Left cardiac atrium (tissue), 4 donors: ENCODE measurements around the gene MARS1. TPM values are rescaled to one million over a fixed set of nuclear protein-coding genes. Genes with fewer than 3 reads are reported as not detected.

Experiments used
- ATAC-seq, 2 donors: fragments of 200-7000 bp; cut with Tn5 transposase; one replicate each; pipeline ENCODE4 v1.9.1; 2020; ENCODE audit warnings: mild to moderate bottlenecking in 2 of 2, moderate library complexity in 2 of 2
- DNase-seq: peaks from one replicate; pipeline ENCODE4 v3.0.0-alpha.2; 2020
- intact Hi-C, 2 donors: fragments of 100-400 bp; cut with DNase I; formaldehyde crosslinking; loops; one replicate each; pipeline versions ENCODE4 v1.14.1 to v1.15.1; 2022 to 2023
- total RNA-seq, 2 donors: library from RNA; stranded (reverse); fragmentation: NEBNext Ultra II Directional; extraction: Animal tissue kit (Norgen Biotek cat#: 25700); gene quantifications; one replicate each; pipeline ENCODE4 v1.2.1, GENCODE V29; 2021
- donor health status: DM: no; HTN: yes; CAD: no.
- donor health status: DM: no; HTN: yes; CAD: no; lungs with severe emphysema.
- donor health status: DM: yes; HTN: yes; CAD: no.
- donor health status: Dilated cardiomyopathy.

Gene MARS1
- total RNA-seq, 2 donors from 2014 or later = 74.6 to 115 TPM

DNA sequence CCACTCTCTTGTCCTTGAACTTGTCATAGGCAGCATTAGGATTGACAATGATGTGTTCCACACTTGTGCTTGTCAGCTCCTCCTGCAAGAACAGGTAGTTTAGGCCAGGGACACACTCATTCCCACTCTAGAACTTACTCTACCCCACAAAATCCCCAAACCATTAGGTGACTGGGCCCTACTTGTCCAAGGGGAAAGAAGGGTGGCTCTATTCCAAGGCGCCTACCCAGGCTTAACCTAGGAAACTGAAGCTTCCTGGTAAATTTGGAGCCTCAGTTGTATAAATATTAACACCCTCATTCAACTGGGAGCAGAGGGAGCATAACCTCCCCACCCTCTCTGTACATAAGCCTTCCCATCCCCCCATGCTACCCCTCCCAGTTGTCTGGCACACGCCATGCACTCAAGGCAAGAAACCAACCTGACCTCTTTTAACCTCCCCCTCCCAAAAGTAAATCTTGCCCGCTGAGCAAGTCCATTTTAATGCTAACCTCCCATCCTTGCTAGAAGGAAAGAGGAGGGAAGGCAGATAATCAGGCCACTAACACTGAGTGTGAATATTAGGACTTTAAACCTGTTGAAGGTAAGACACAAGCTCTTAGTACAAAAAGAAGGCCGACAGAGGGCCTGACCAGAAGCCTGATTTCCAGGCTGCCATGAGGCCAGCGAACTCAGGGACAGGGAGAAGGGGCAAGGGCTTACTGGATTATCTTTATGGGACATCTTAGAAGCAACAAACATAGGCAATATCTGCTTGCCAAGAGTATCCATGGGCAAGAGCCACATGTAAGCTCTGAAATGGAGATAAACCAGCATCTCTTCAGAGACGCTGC lies 48.1 kb downstream of the MARS1 start:
- DNase-seq = no peak
- no peak for ATAC-seq
- intact Hi-C loops = no loop called here

DNA sequence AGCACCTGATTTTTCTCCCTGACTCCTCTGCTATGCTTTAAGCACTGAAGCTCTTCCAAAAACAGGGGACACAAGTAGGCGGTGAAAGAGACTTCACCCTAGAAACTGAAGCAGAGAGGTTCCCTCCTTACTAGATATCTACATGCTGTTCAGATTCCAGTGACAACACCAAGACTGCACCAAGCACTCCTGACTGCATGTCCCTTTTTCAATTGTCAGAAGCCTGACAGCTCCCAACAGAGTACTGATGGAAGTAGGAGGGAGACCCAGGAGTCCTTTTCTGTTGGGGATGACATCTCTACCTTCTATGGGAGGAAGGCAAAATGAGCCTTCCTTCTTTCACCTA lies 48.7 kb downstream of the MARS1 start:
- no peak for DNase-seq
- ATAC-seq = no peak
- intact Hi-C loops = no loop called here

DNA sequence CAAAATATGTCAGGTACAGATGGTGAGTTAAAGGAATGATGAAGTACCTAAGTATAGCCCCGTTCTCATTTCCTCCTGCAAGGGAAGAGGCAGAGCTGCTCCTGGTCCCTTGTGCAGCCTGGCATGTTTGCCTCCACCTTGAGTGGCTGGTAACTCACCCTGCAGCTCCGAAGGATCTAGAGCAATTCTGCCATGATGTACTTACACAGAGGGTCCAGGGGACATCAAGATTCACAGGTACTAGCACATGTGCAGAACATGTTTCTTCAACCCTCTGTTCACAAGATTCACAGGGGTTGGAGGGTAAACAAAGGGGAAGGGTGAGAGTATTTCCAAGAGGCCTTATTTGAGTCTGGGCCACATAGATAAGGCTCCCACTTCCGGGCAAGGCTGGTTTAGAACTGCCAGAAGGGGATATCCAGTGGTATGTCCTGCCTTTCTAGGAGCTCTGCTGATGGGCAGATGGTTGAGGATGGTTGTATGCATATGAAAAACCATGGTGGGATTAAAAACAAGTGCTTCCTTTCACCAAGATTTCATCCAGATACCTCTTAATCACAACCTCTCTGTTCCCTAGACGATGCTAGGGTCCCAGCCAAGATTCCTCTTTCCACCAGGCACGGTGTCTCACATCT lies 51.4 kb downstream of the MARS1 start:
- DNase-seq (no peak), ATAC-seq (no peak)
- intact Hi-C loops = no loop called here

DNA sequence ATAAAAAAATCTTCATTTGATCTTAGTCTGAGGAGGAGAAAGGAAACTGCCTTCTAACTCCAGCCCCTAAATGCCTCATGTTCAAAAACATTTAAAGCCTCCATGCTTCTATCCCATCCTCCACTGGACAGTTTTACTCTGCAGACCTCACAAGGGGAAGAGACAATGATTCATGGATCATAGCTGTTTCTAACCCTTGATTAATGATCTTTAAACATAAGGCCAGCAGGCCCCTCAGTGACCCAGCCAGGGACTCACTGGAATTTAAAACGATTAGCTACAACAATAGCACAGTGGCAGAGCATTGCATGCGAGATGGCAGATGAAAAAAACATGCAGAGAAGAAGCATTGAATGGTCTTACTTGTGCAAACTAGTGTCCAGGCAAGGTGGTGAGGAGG lies 53.1 kb downstream of the MARS1 start:
- ATAC-seq = no peak
- no peak for DNase-seq
- intact Hi-C loops = no loop called here

- ATAC-seq (no peak), DNase-seq (no peak)
- intact Hi-C loops = no loop called here
These were observed 53.8 kb downstream of the MARS1 start for GRCh38 chr12:57541717-57542116.

DNA sequence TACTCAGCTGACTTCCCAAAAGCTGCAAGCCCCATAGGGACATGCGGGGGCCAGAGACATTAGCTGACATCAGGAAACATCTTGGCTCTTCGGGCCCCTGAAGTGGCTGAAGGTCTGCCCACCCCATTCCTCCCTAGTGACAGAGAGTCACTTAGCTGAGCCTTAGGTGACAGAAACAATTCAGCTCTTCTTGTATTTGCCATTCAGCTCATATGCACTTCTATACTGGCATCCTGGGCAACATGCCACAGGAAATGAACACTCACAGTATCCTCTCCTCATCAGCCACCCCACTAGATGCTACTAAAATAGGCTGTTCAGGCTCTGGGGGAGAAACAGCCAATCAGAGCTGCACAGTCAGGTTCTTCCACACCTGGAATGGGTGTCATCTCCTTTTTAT lies 55.7 kb downstream of the MARS1 start:
- ATAC-seq = no peak
- DNase-seq = no peak
- intact Hi-C loops = no loop called here

- no peak for DNase-seq
- ATAC-seq = no peak
- intact Hi-C loops = no loop called here
These were observed 58.1 kb downstream of the MARS1 start for GRCh38 chr12:57545809-57546437.

GRCh38 chr12:57546438-57547287 lies 58.8 kb downstream of the MARS1 start, which contains the start of gene DCTN2:
TSS of gene DCTN2 (minus strand) at chr12:57547192. CDS start at chr12:57547063, 129 bp downstream.
- ATAC-seq (peak; percentile 98 to 100), DNase-seq (peak; percentile 96)
- intact Hi-C loops = no loop called here

GRCh38 chr12:57547288-57548012 lies 59.6 kb downstream of the MARS1 start:
- DNase-seq = no peak
- intact Hi-C loops = no loop called here
- ATAC-seq = no peak

- ATAC-seq (no peak), DNase-seq (no peak)
- intact Hi-C loops = no loop called here
These were observed 60.1 kb downstream of the MARS1 start for GRCh38 chr12:57548013-57548315.

DNA sequence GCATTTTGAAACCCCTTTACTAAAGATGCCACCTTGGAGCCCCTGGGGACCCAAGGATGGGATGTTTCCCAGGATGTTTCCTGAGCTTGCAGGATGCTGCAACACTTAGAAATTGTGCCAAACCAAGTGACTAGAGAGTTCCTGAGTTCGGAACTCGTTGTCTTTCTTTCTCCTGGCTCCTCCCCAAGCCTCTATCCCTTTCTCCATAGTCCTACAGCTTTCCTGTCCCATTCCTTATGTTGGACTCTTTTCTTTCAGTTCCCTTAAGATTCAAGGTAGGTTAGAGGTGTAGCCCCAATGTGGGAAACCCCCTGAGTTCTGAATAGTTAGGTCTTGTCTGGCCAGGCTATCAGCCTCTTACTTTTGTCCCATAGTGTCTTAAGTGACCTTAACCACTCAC lies 60.6 kb downstream of the MARS1 start:
- no peak for DNase-seq
- ATAC-seq = no peak
- intact Hi-C loops = no loop called here

DNA sequence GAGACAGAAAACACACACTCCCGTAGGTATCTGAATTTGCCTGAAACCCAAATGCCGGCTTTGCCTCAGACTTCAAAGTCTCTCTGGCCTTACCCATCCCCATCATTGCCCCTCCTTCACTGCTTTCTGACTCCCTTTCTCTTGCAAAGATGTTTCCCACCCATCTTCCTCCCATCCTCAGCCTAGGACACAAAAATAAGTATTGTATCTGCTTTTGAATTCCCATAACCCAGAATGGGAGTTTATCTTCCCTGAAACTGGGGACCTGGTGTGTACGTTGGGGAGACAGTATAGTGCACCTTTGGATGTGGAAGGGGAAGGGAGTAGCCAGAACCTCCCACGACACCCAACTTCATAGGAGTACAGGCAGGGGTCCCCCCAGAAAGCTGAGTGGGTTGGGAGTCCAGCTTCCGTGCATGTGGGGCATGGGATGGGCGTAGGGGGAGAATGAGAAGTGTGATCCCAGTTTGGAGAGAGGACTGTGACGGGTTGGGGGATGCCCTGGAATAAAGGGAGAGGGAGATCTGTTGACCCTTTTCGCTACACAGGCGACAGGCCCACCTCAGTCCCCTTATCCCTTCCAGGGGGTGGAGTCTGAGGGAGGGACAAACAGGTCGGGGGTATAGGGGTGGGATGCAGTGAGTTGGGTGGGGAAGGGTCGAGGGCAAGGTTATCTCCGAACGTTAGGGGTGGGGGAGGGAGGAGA lies 61.5 kb downstream of the MARS1 start:
- no peak for ATAC-seq
- intact Hi-C loops = no loop called here
- DNase-seq = no peak

- ATAC-seq (peak in 1 of 2 donors; percentile 4), DNase-seq (no peak)
- intact Hi-C loops = no loop called here
These were observed 62.2 kb downstream of the MARS1 start, which contains the start of gene KIF5A for GRCh38 chr12:57549909-57550640. TSS of gene KIF5A (plus strand) at chr12:57550044. CDS start at chr12:57550272, 228 bp downstream.

DNA sequence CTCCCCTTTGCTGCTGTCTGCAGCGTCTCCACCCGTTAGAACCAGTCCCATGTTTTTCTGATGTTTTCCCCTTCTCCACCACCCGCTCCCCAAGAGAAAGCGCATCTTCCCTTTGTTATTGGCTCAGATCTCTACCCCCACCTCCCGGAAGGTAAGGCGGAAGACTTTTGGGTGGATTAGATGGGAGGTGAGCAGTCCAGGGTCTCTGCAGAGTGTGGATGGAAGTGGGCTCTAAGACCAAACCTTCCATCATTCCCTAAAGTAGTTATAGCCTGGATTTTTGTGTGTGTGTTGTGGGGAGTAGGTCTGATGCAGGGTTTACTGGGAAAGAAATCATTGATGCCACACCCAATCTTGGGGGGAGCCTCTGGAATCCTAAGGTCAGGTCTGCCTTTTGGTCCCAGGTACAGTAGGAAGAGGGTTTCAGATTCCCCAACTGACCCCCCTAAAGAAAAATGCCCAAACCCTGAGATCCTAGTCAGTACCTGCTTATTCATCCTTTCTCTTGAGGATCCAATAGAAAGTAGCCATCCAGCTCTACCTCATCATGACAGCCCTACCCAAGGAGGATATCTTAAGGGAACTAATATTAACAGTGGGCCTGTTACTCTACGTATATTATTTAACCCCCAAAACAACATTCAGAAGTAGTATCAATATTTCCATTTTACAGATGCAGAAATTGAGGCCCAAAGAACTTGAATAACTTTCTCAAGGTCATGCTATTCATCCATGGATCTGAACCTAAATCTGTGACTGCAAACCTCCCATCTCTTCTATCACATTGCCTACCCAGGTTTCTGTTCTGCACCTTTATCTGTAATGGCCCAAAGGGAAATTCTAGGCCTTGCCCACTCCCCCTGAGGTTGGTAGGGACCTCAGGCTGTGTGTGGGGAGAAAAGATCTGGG lies 63.0 kb downstream of the MARS1 start:
- no peak for ATAC-seq
- intact Hi-C loops = no loop called here
- DNase-seq = no peak

DNA sequence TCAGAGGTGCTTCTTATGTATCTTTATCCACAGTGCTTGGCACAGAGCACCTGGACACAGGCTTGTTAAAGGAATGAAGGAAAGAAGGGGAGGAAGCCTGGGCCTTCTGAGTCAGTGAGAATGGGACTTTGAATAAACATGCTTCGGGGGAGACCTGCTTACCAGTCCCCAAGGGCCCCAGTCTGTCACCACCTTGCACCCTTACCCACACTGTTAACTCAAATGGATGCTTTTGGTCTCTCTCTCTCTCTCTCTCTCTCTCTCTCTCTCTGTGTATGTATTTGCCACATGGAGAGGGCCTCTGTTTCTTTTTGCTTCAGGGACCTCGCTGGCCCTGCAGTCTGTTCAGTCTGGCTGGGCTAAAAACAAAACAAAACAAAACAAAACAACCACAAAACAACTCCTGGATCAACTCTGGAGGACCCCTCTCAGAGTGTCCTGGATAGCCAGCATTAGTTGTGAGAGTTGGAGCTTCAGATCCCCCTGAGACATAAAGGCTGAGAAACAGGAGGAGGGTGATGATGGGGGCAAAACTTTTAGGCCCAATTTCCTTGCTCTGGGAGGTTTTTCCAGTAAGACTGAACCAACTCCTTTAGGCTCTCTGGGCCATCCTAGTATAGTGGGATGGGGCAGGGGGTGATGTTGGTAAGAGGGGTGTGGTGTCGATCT lies 63.9 kb downstream of the MARS1 start:
- intact Hi-C loops = no loop called here
- ATAC-seq (no peak), DNase-seq (no peak)

GRCh38 chr12:57552306-57552651 lies 64.4 kb downstream of the MARS1 start:
- intact Hi-C loops = no loop called here
- no peak for ATAC-seq

More at GRCh38 chr12:57552306-57552651, 64.4 kb downstream of the MARS1 start:
- DNase-seq = no peak
